ENCODE data around the gene NPM1.

NPM1 gene

GRCh38 chr5:171428809-171429542 lies 41.3 kb downstream of the NPM1 start:
- Histone ChIP-seq H3K36me3 (ENCODE audit: insufficient read depth, low read length) (no peaks in the 10 kb centered on the region), H3K27me3 (ENCODE audit: insufficient read depth, low read length) (no peaks in the 10 kb centered on the region), H3K4me1 (ENCODE audit: control insufficient read depth, insufficient read depth, low read length, unreplicated experiment) (no peaks in the 10 kb centered on the region), H3K79me2 (ENCODE audit: control insufficient read depth, insufficient read depth, low read length, unreplicated experiment) (no peaks in the 10 kb centered on the region), H3K4me3 (ENCODE audit: low read depth, low read length) (no peak overlapping the region), H3K27ac (ENCODE audit: low read depth, low read length) (no peak overlapping the region), H2AFZ (ENCODE audit: low read length, unreplicated experiment) (no peak overlapping the region)

GRCh38 chr5:171429543-171429910 lies 41.9 kb downstream of the NPM1 start:
- no peak overlapping the region for H3K4me3 ChIP-seq (ENCODE audit: low read depth, low read length)
- no peak overlapping the region for H3K27ac ChIP-seq (ENCODE audit: low read depth, low read length)
- H3K27me3 ChIP-seq (ENCODE audit: insufficient read depth, low read length): no peaks in the 10 kb centered on the region
- H2AFZ ChIP-seq (ENCODE audit: low read length, unreplicated experiment): no peak overlapping the region
- H3K4me1 ChIP-seq (ENCODE audit: control insufficient read depth, insufficient read depth, low read length, unreplicated experiment): no peaks in the 10 kb centered on the region
- no peaks in the 10 kb centered on the region for H3K36me3 ChIP-seq (ENCODE audit: insufficient read depth, low read length)
- H3K79me2 ChIP-seq (ENCODE audit: control insufficient read depth, insufficient read depth, low read length, unreplicated experiment): no peaks in the 10 kb centered on the region

- Histone ChIP-seq H3K36me3 (ENCODE audit: insufficient read depth, low read length) (no peaks in the 10 kb centered on the region), H3K79me2 (ENCODE audit: control insufficient read depth, insufficient read depth, low read length, unreplicated experiment) (no peaks in the 10 kb centered on the region), H3K27ac (ENCODE audit: low read depth, low read length) (no peak overlapping the region), H3K4me3 (ENCODE audit: low read depth, low read length) (no peak overlapping the region), H3K27me3 (ENCODE audit: insufficient read depth, low read length) (no peaks in the 10 kb centered on the region), H2AFZ (ENCODE audit: low read length, unreplicated experiment) (no peak overlapping the region), H3K4me1 (ENCODE audit: control insufficient read depth, insufficient read depth, low read length, unreplicated experiment) (no peaks in the 10 kb centered on the region)
Measured at GRCh38 chr5:171431251-171431777, 43.7 kb downstream of the NPM1 start.

GRCh38 chr5:171432076-171432475 lies 44.4 kb downstream of the NPM1 start:
- no peaks in the 10 kb centered on the region for H3K79me2 ChIP-seq (ENCODE audit: control insufficient read depth, insufficient read depth, low read length, unreplicated experiment)
- H3K36me3 ChIP-seq (ENCODE audit: insufficient read depth, low read length): no peaks in the 10 kb centered on the region
- H3K4me3 ChIP-seq (ENCODE audit: low read depth, low read length): no peak overlapping the region
- H2AFZ ChIP-seq (ENCODE audit: low read length, unreplicated experiment): no peak overlapping the region
- no peaks in the 10 kb centered on the region for H3K27me3 ChIP-seq (ENCODE audit: insufficient read depth, low read length)
- no peaks in the 10 kb centered on the region for H3K4me1 ChIP-seq (ENCODE audit: control insufficient read depth, insufficient read depth, low read length, unreplicated experiment)
- H3K27ac ChIP-seq (ENCODE audit: low read depth, low read length): no peak overlapping the region

- Histone ChIP-seq H3K4me3 (ENCODE audit: low read depth, low read length) (no peak overlapping the region), H3K27me3 (ENCODE audit: insufficient read depth, low read length) (no peaks in the 10 kb centered on the region), H3K4me1 (ENCODE audit: control insufficient read depth, insufficient read depth, low read length, unreplicated experiment) (no peaks in the 10 kb centered on the region), H3K36me3 (ENCODE audit: insufficient read depth, low read length) (no peaks in the 10 kb centered on the region), H2AFZ (ENCODE audit: low read length, unreplicated experiment) (no peak overlapping the region), H3K27ac (ENCODE audit: low read depth, low read length) (no peak overlapping the region), H3K79me2 (ENCODE audit: control insufficient read depth, insufficient read depth, low read length, unreplicated experiment) (no peaks in the 10 kb centered on the region)
Measured at GRCh38 chr5:171432583-171433351, 45.1 kb downstream of the NPM1 start.

GRCh38 chr5:171433352-171433698 lies 45.7 kb downstream of the NPM1 start:
- H3K27ac ChIP-seq (ENCODE audit: low read depth, low read length): no peak overlapping the region
- H3K4me3 ChIP-seq (ENCODE audit: low read depth, low read length): no peak overlapping the region

GRCh38 chr5:171433982-171434676 lies 46.5 kb downstream of the NPM1 start:
- Histone ChIP-seq H3K27me3 (ENCODE audit: insufficient read depth, low read length) (no peaks in the 10 kb centered on the region), H3K79me2 (ENCODE audit: control insufficient read depth, insufficient read depth, low read length, unreplicated experiment) (no peaks in the 10 kb centered on the region), H3K4me3 (ENCODE audit: low read depth, low read length) (no peak overlapping the region), H2AFZ (ENCODE audit: low read length, unreplicated experiment) (no peak overlapping the region), H3K27ac (ENCODE audit: low read depth, low read length) (no peak overlapping the region), H3K36me3 (ENCODE audit: insufficient read depth, low read length) (no peaks in the 10 kb centered on the region), H3K4me1 (ENCODE audit: control insufficient read depth, insufficient read depth, low read length, unreplicated experiment) (no peaks in the 10 kb centered on the region)

More at GRCh38 chr5:171433352-171433698, 45.7 kb downstream of the NPM1 start:
- Histone ChIP-seq H3K79me2 (ENCODE audit: control insufficient read depth, insufficient read depth, low read length, unreplicated experiment) (no peaks in the 10 kb centered on the region), H3K36me3 (ENCODE audit: insufficient read depth, low read length) (no peaks in the 10 kb centered on the region), H2AFZ (ENCODE audit: low read length, unreplicated experiment) (no peak overlapping the region), H3K27me3 (ENCODE audit: insufficient read depth, low read length) (no peaks in the 10 kb centered on the region), H3K4me1 (ENCODE audit: control insufficient read depth, insufficient read depth, low read length, unreplicated experiment) (no peaks in the 10 kb centered on the region)

GRCh38 chr5:171434874-171435273 lies 47.2 kb downstream of the NPM1 start:
- Histone ChIP-seq H3K4me3 (ENCODE audit: low read depth, low read length) (no peak overlapping the region), H3K27me3 (ENCODE audit: insufficient read depth, low read length) (no peaks in the 10 kb centered on the region), H3K27ac (ENCODE audit: low read depth, low read length) (no peak overlapping the region), H3K79me2 (ENCODE audit: control insufficient read depth, insufficient read depth, low read length, unreplicated experiment) (no peaks in the 10 kb centered on the region), H3K4me1 (ENCODE audit: control insufficient read depth, insufficient read depth, low read length, unreplicated experiment) (no peaks in the 10 kb centered on the region), H2AFZ (ENCODE audit: low read length, unreplicated experiment) (no peak overlapping the region), H3K36me3 (ENCODE audit: insufficient read depth, low read length) (no peaks in the 10 kb centered on the region)

GRCh38 chr5:171435908-171436307 lies 48.3 kb downstream of the NPM1 start:
- Histone ChIP-seq H2AFZ (ENCODE audit: low read length, unreplicated experiment) (no peak overlapping the region), H3K27ac (ENCODE audit: low read depth, low read length) (no peak overlapping the region), H3K4me1 (ENCODE audit: control insufficient read depth, insufficient read depth, low read length, unreplicated experiment) (no peaks in the 10 kb centered on the region), H3K27me3 (ENCODE audit: insufficient read depth, low read length) (no peaks in the 10 kb centered on the region), H3K79me2 (ENCODE audit: control insufficient read depth, insufficient read depth, low read length, unreplicated experiment) (no peaks in the 10 kb centered on the region), H3K36me3 (ENCODE audit: insufficient read depth, low read length) (no peaks in the 10 kb centered on the region), H3K4me3 (ENCODE audit: low read depth, low read length) (no peak overlapping the region)

GRCh38 chr5:171436804-171437285 lies 49.2 kb downstream of the NPM1 start:
- Histone ChIP-seq H3K36me3 (ENCODE audit: insufficient read depth, low read length) (no peaks in the 10 kb centered on the region), H3K27ac (ENCODE audit: low read depth, low read length) (no peak overlapping the region), H3K4me3 (ENCODE audit: low read depth, low read length) (no peak overlapping the region), H3K79me2 (ENCODE audit: control insufficient read depth, insufficient read depth, low read length, unreplicated experiment) (no peaks in the 10 kb centered on the region), H3K27me3 (ENCODE audit: insufficient read depth, low read length) (no peaks in the 10 kb centered on the region), H3K4me1 (ENCODE audit: control insufficient read depth, insufficient read depth, low read length, unreplicated experiment) (no peaks in the 10 kb centered on the region), H2AFZ (ENCODE audit: low read length, unreplicated experiment) (no peak overlapping the region)
